D721Med (cell line): ENCODE data around the gene PAK2.
"Not testable (repeated sequence)": the region's sequence is repeated elsewhere in the genome, so short reads cannot be mapped to it uniquely, and the experiment has no call there.

ENCODE experiments used
- DNase-seq: peaks from one replicate; pipeline ENCODE4 v3.0.0; 2011; ENCODE audit warnings: low spot score; ENCODE audit not compliant: insufficient read length
- FAIRE-seq: peaks from 2 replicates; lab custom pipeline; 2011; peaks lifted over from hg19 to GRCh38; lab: Jason Lieb, UNC
- CTCF ChIP-seq: IDR thresholded peaks from 2 replicates; pipeline ENCODE4 v1.5.1; 2012; ENCODE audit warnings: mild to moderate bottlenecking, control low read depth; ENCODE audit not compliant: insufficient read depth; ENCODE audit errors: missing control alignments

PAK2 gene

DNA sequence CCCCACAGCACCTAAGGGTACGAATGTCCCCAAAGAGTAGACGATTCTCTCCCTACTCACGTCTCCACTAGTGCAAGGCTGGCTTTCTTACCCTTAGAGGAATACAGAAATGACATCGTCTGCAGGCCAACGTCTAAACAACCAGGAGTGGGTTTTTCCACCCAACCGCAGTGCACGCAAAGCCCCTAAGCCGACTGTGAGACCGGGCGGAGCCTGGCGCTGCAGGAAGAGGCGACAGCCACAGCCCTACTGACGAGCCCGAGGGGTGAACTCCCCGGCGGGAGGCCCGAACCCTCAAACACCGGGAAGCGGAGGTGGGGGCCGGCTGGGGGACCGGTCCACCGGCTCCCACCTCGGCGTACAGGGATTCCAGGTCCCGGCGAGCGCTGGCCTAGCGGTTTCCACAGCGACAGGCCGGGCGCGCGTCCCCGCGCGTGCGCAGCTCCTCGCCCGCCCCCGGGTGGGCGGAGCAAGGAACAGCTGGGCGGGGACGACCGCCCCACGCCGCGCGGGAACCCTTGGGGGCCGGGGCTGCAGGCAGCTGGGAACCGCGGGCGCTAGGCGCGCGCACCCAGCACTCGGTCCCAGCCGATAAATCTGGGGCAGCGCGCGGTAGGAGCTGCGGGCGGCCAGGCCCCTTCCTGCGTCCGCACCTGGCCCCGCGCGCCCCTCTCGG, 27.7 kb upstream of the PAK2 start, which contains the start of the genes CEP19 and PIGX:
Gene CEP19, minus strand, starts transcription at position 413 of the 676 bp plus-strand sequence. CDS start 3,593 bp downstream, outside the sequence.
Gene PIGX, plus strand, starts transcription at position 540 of the 676 bp plus-strand sequence.
- no peak for TF ChIP-seq CTCF
- no peak for FAIRE-seq

GRCh38 chr3:196712514-196713413, 26.9 kb upstream of the PAK2 start:
- no peak for FAIRE-seq
- TF ChIP-seq CTCF: no peak
- no peak for DNase-seq

More for the DNA sequence above, 27.7 kb upstream of the PAK2 start, which contains the start of the genes CEP19 and PIGX:
- DNase-seq: peak; percentile 85

DNA sequence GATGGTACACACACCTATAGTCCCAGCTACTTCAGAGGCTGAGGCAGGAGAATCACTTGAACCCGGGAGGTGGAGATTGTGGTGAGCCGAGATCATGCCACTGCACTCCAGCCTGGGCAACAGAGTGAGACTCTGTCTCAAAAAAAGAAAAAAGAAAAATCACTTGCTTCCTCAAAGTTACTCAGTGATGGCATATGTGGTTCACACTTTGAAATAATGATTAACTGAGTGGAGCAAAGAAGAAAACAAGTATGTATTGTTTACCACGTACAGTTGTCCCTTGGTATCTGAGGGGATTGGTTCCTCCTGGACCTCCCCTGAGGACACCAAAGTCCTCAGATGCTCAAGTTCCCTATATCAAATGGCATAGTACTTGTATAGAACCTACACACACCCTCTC, 22.5 kb upstream of the PAK2 start:
- not testable (repeated sequence) for FAIRE-seq

GRCh38 chr3:196721097-196721496, 18.6 kb upstream of the PAK2 start:
- TF ChIP-seq CTCF: no peak
- no peak for DNase-seq
- FAIRE-seq: no peak

More for the DNA sequence above, 22.5 kb upstream of the PAK2 start:
- not testable (repeated sequence) for DNase-seq

- TF ChIP-seq CTCF: no peak
- no peak for DNase-seq
- no peak for FAIRE-seq
These were observed 12.6 kb upstream of the PAK2 start for GRCh38 chr3:196726788-196727675.

DNA sequence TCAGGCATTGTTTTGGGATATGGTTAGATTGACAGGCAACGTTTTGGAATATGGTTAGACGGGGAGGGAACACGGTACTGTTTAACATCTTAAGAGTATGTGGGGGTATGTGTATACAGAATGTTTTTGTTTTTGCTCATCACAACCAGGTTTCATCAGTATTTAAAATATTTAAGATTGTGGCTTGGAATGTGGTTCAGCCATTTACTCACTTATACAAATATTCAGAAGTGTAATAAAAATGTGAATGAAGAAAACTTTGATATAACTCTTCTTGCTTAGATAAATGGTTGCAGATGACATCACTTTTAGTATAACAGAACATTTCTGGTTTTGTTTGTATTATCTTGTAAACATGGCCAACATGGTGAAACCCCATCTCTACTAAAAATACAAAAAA, 3.9 kb upstream of the PAK2 start:
- FAIRE-seq (no peak), DNase-seq (no peak)
- TF ChIP-seq CTCF: no peak
